HG03571 (cell line): ENCODE data around the gene FKBP2.
A peak's percentile ranks its signal among the peaks of the same experiment; 100 is the strongest.

Source experiments
- ATAC-seq: cut with Tn5 transposase; IDR thresholded peaks from one replicate; pipeline ENCODE4 v1.9.1; 2021; ENCODE audit not compliant: unreplicated experiment

Gene FKBP2

DNA sequence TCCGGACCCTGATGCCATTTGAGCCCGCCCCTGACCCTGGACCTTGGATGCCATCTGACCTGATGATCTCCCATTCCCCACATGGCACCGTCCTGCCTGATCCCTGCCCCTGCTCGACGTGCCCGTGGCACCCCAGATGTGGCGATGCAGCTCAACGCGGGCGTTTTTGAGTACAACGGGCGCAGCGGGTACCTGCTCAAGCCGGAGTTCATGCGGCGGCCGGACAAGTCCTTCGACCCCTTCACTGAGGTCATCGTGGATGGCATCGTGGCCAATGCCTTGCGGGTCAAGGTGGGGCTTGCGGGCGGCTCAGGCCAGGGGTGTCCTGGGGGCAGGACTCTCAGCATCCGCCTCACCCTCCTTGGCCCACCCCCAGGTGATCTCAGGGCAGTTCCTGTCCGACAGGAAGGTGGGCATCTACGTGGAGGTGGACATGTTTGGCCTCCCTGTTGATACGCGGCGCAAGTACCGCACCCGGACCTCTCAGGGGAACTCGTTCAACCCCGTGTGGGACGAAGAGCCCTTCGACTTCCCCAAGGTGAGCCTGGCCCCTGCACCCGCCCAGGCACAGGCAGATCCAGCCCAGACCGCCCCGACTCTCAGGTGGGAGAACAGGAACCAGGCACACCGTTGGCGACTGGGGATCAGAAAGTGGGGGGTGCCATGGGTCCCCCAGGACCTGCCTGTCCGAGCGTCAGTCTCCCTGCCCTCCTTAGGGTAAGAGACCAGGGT lies 21.5 kb downstream of the FKBP2 start:
- ATAC-seq = no peak

DNA sequence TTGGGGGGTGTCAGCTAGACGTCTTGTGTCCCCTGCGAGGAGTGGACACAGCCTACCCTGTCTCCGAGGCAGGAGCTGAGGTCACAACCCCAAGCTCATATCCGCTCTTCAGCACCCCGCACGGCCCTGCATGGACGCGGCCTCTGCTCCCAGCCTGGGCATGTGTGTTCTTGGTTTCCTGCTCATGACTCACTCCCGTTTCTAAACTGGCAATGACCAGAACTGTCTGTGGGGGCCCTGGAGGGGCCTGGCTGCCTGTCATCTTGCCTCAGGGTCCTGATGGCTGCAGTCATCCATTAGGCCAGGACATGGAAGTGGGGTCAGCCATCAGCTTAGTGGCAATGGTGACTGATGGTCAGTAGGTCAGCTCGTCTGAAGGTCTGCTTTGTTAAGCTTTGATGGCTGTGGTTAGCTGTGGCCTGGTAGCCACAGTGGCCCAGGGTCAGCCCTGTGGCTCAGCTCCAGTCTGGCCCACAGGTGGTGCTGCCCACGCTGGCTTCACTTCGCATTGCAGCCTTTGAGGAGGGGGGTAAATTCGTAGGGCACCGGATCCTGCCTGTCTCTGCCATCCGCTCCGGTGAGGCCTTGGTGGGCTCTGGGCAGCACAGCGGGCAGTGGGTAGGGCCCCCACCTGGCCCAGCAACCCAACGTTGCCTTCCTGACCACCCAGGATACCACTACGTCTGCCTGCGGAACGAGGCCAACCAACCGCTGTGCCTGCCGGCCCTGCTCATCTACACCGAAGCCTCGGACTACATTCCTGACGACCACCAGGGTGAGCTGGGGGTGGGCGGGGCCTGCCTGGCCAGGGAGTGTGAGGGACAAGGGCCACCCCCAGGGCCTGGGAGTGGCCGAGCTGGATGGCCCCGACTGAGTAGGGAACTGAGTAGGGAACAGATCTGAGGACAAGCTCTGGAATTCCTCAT lies 22.4 kb downstream of the FKBP2 start:
- no peak for ATAC-seq

GRCh38 chr11:64263947-64264317 lies 23.0 kb downstream of the FKBP2 start:
- ATAC-seq = no peak

DNA sequence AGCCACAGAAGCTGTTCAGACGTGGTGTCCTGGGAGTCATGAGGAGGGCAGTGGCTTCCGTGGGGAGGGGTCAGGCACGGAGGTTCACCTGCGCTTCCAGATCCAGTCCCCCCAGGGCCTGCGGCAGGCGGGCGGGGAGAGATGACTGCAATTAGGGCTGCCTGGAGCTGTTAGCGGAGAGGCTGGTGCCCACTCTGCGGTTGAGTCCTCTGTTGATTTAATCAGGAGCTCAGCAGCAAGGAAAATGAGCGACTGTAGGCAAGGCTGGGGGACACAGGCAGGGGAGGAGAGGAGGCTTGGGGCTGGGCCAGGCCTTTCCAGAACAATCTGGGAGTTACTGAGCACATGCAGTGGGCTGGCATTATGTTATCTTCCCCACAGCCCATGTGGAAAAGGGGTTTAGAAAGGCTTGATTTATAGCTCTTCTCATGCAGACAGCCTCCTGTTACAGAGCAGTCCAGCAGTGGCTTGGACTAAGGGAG lies 23.5 kb downstream of the FKBP2 start:
- no peak for ATAC-seq

- no peak for ATAC-seq
These were observed 24.6 kb downstream of the FKBP2 start for GRCh38 chr11:64265176-64266160.

DNA sequence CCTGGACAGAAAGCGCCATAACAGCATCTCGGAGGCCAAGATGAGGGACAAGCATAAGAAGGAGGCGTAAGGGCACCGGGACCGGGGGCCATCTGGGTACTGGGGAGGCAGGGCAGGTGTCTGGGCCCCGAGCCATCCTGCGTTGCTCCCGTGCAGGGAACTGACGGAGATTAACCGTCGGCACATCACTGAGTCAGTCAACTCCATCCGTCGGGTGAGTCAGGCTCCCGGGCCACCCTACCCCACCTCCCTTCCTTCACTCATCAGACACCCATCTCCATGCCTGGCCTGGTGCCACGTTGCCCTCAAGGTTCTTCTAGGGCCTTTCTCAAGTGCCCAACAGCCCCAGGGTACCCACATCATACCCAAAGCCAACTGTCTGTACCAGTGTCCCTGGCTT lies 25.4 kb downstream of the FKBP2 start:
- ATAC-seq = no peak

GRCh38 chr11:64267207-64267945 lies 26.5 kb downstream of the FKBP2 start:
- no peak for ATAC-seq

GRCh38 chr11:64268025-64268892 lies 27.4 kb downstream of the FKBP2 start:
- no peak for ATAC-seq

- peak; percentile 14 for ATAC-seq
These were observed 28.1 kb downstream of the FKBP2 start for GRCh38 chr11:64268893-64269539.

GRCh38 chr11:64269540-64270220 lies 28.8 kb downstream of the FKBP2 start:
- ATAC-seq = peak; percentile 54

GRCh38 chr11:64275031-64275800 lies 34.3 kb downstream of the FKBP2 start:
- ATAC-seq = no peak

GRCh38 chr11:64275841-64276240 lies 34.9 kb downstream of the FKBP2 start:
- ATAC-seq = no peak

DNA sequence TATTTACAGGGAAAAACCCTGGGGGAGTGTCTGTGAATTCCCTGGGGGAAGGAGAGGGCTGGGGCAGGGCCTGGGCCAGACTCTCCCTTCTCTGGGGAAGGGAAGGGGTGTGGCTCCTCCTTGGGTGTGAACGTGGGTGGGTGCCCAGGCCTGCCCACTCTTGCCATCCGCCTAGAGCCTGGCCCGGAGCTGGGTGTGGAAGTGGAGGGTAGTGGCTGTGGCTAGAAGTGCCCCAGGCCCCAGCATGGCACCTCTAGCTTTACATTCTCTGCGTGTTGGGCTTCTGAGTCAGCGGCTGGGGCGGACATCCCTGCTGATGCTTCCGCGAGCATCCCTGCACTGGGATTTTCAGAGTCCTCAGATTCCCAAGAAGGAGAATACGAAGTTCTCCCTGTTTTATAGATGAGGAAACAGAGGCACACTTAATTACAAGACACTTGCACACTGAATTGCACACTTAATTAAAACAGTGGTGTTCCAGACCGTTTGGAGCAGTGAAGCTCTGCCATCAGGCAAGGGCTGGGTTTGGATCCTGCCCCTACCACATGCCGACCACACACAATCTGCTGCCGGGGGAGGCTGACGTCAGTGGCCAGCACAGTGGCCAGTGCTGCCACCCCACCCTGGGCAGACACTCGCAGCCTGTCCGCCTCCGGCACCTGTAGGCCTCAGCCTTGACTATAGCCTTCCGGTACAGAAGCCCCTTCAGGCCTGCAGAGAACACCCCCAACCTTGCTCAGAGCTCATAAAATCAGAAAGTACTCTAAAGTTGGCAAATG lies 35.9 kb downstream of the FKBP2 start:
- no peak for ATAC-seq

- no peak for ATAC-seq
These were observed 37.8 kb downstream of the FKBP2 start for GRCh38 chr11:64278576-64279190.

GRCh38 chr11:64281957-64282770 lies 41.3 kb downstream of the FKBP2 start:
- no peak for ATAC-seq
